Right lobe of liver (tissue), 4 donors: ENCODE data around the gene OR4C3.

Experiments used
- CTCF ChIP-seq, 4 donors: fragments of 200-600 bp in 3 of 4; fragments of 450-650 bp in 1 of 4; IDR thresholded peaks; one replicate each; pipeline versions ENCODE4 v1.5.1 to v1.8.0; 2016 to 2022; ENCODE audit warnings: antibody characterized with exemption in 4 of 4, mild to moderate bottlenecking in 2 of 4
- POLR2A ChIP-seq: fragments of 450-650 bp; IDR thresholded peaks from one replicate; pipeline ENCODE4 v1.6.1; 2017; ENCODE audit warnings: antibody characterized with exemption, mild to moderate bottlenecking
- donor health status: DM: no; HTN: no; CAD: no.
- donor health status: DM: no; HTN: no; CAD: no.
- donor health status: DM: no; HTN: yes; CAD: no.

GRCh38 chr11:48307760-48308386 is 16.8 kb upstream of the OR4C3 start:
- TF ChIP-seq POLR2A (no peak), CTCF (IDR thresholded peaks at IDR 0.05) (peak; percentile 66 to 91 (median 89))
